Astrocyte (in vitro differentiated cells and primary cell): ENCODE measurements around the gene EPS8. TPM values are rescaled to one million over a fixed set of nuclear protein-coding genes. Genes with fewer than 3 reads are reported as not detected.
A peak's percentile ranks its signal among the peaks of the same experiment; 100 is the strongest.

Experiments used
- DNase-seq: peaks from one replicate; pipeline ENCODE4 v3.0.0-alpha.2; 2010; ENCODE audit warnings: low read depth
- FAIRE-seq: peaks from 2 replicates; lab custom pipeline; 2011; peaks lifted over from hg19 to GRCh38; lab: Jason Lieb, UNC
- H2AFZ ChIP-seq: 2 replicates; pipeline ENCODE4 v1.6.0; 2012; ENCODE audit warnings: low read depth, low read length, inconsistent platforms
- H3K27ac ChIP-seq: 2 replicates; pipeline ENCODE4 v1.5.1; 2011; ENCODE audit warnings: low read depth, low read length, inconsistent platforms
- H3K27me3 ChIP-seq: 2 replicates; pipeline ENCODE4 v1.6.0; 2011; ENCODE audit warnings: low read length, inconsistent platforms; ENCODE audit not compliant: insufficient read depth
- H3K36me3 ChIP-seq: 2 replicates; pipeline ENCODE4 v1.5.1; 2011; ENCODE audit warnings: low read length, inconsistent platforms; ENCODE audit not compliant: insufficient read depth
- H3K4me1 ChIP-seq: 2 replicates; pipeline ENCODE4 v1.5.1; 2011; ENCODE audit warnings: low read length, inconsistent platforms; ENCODE audit not compliant: insufficient read depth
- H3K4me2 ChIP-seq: 2 replicates; pipeline ENCODE4 v1.6.0; 2012; ENCODE audit warnings: low read length, inconsistent platforms
- H3K4me3 ChIP-seq: 2 replicates; pipeline ENCODE4 v1.5.1; 2011; ENCODE audit warnings: low read depth, mild to moderate bottlenecking, low read length, inconsistent platforms; ENCODE audit not compliant: insufficient read depth
- H3K79me2 ChIP-seq: 2 replicates; pipeline ENCODE4 v1.6.0; 2012; ENCODE audit warnings: mild to moderate bottlenecking, low read length, inconsistent platforms; ENCODE audit not compliant: insufficient read depth
- H3K9ac ChIP-seq: 2 replicates; pipeline ENCODE4 v1.6.0; 2012; ENCODE audit warnings: mild to moderate bottlenecking, low read length, inconsistent platforms
- H3K9me3 ChIP-seq: 2 replicates; pipeline ENCODE4 v1.5.1; 2012; ENCODE audit warnings: low read depth, mild to moderate bottlenecking, low read length, inconsistent platforms; ENCODE audit not compliant: insufficient read depth
- H4K20me1 ChIP-seq: 2 replicates; pipeline ENCODE4 v1.6.0; 2012; ENCODE audit warnings: low read length, inconsistent platforms; ENCODE audit not compliant: insufficient read depth
- H3K27ac Mint-ChIP-seq: one replicate; pipeline ENCODE4 v1.8.0; 2021; ENCODE audit warnings: mild to moderate bottlenecking, mixed read lengths; ENCODE audit not compliant: unreplicated experiment
- H3K27me3 Mint-ChIP-seq: one replicate; pipeline ENCODE4 v1.8.0; 2021; ENCODE audit warnings: low read depth, mixed read lengths; ENCODE audit not compliant: unreplicated experiment
- H3K36me3 Mint-ChIP-seq: one replicate; pipeline ENCODE4 v1.8.0; 2021; ENCODE audit warnings: low read depth, mixed read lengths; ENCODE audit not compliant: unreplicated experiment
- H3K4me1 Mint-ChIP-seq: one replicate; pipeline ENCODE4 v1.8.0; 2021; ENCODE audit warnings: low read depth, mixed read lengths; ENCODE audit not compliant: unreplicated experiment
- H3K4me3 Mint-ChIP-seq: one replicate; pipeline ENCODE4 v1.8.0; 2021; ENCODE audit warnings: mild to moderate bottlenecking, moderate library complexity, mixed read lengths; ENCODE audit not compliant: unreplicated experiment
- H3K9me3 Mint-ChIP-seq: one replicate; pipeline ENCODE4 v1.8.0; 2021; ENCODE audit warnings: mild to moderate bottlenecking, mixed read lengths; ENCODE audit not compliant: unreplicated experiment
- CTCF ChIP-seq: IDR thresholded peaks from 2 replicates; pipeline ENCODE4 v1.5.1; 2011; ENCODE audit warnings: low read depth, mild to moderate bottlenecking, inconsistent platforms, low read length, moderate library complexity; ENCODE audit not compliant: insufficient read depth
- EZH2 ChIP-seq: IDR thresholded peaks from 2 replicates; pipeline ENCODE4 v1.6.1; 2012; ENCODE audit warnings: mild to moderate bottlenecking, low read length, inconsistent platforms; ENCODE audit not compliant: insufficient read depth
- total RNA-seq: library from RNA; stranded (reverse); gene quantifications from 2 replicates; pipeline ENCODE4 v1.2.1, GENCODE V29; 2021

EPS8 gene
- total RNA-seq, 1 donor from 2014 or later: 31.8 TPM

- DNase-seq (no peak), FAIRE-seq (no peak)
- H3K4me1 Mint-ChIP-seq: no peaks in the 10 kb centered on the region
- TF ChIP-seq EZH2: no peak
- TF ChIP-seq CTCF: no peak
- Histone ChIP-seq H3K27ac (peak overlapping the region; percentile 39), H4K20me1 (no peaks in the 10 kb centered on the region), H2AFZ (no peak overlapping the region), H3K9ac (no peak overlapping the region), H3K4me3 (no peak overlapping the region), H3K27me3 (no peaks in the 10 kb centered on the region), H3K4me2 (no peak overlapping the region), H3K9me3 (no peaks in the 10 kb centered on the region), H3K79me2 (no peaks in the 10 kb centered on the region), H3K36me3 (peaks cover 12% of the 10 kb centered on the region), H3K4me1 (peaks cover 5% of the 10 kb centered on the region)
- H3K36me3 Mint-ChIP-seq: peaks cover 12% of the 10 kb centered on the region
- H3K9me3 Mint-ChIP-seq: no peaks in the 10 kb centered on the region
- H3K27ac Mint-ChIP-seq: no peak overlapping the region
- no peak overlapping the region for H3K4me3 Mint-ChIP-seq
- no peaks in the 10 kb centered on the region for H3K27me3 Mint-ChIP-seq
Observed at GRCh38 chr12:15646581-15646980, 142.6 kb downstream of the EPS8 start.

GRCh38 chr12:15644700-15645099 lies 144.5 kb downstream of the EPS8 start:
- no peak overlapping the region for H3K4me2 ChIP-seq
- H3K27ac Mint-ChIP-seq: no peak overlapping the region
- H3K27ac ChIP-seq: peak overlapping the region; percentile 70

More at GRCh38 chr12:15644700-15645099, 144.5 kb downstream of the EPS8 start:
- Histone ChIP-seq H3K9me3 (no peaks in the 10 kb centered on the region), H3K4me1 (peaks cover 5% of the 10 kb centered on the region), H3K4me3 (no peak overlapping the region), H4K20me1 (no peaks in the 10 kb centered on the region), H3K27me3 (no peaks in the 10 kb centered on the region), H3K79me2 (no peaks in the 10 kb centered on the region), H2AFZ (no peak overlapping the region), H3K9ac (no peak overlapping the region), H3K36me3 (peaks cover 16% of the 10 kb centered on the region)
- H3K9me3 Mint-ChIP-seq: no peaks in the 10 kb centered on the region
- TF ChIP-seq EZH2 (no peak), CTCF (no peak)
- no peak overlapping the region for H3K4me3 Mint-ChIP-seq
- H3K4me1 Mint-ChIP-seq: no peaks in the 10 kb centered on the region
- DNase-seq (peak; percentile 53), FAIRE-seq (peak; percentile 26)
- peaks cover 21% of the 10 kb centered on the region for H3K36me3 Mint-ChIP-seq
- no peaks in the 10 kb centered on the region for H3K27me3 Mint-ChIP-seq
